Measurements from ENCODE around the gene SPATA46.

Gene SPATA46

GRCh38 chr1:162351246-162351842 is 25.3 kb downstream of the SPATA46 start:
- no peak for DNase-seq

GRCh38 chr1:162349635-162350330 is 26.9 kb downstream of the SPATA46 start:
- DNase-seq, result no peak

- no peak for DNase-seq
These were observed 29.4 kb downstream of the SPATA46 start for GRCh38 chr1:162347281-162347680.

- no peak for DNase-seq
These were observed 33.2 kb downstream of the SPATA46 start for GRCh38 chr1:162343470-162343869.

GRCh38 chr1:162342452-162342983 is 34.1 kb downstream of the SPATA46 start:
- DNase-seq, result no peak

- DNase-seq, result no peak
These were observed 39.9 kb downstream of the SPATA46 start for GRCh38 chr1:162336621-162337285.

GRCh38 chr1:162335126-162335525 is 41.5 kb downstream of the SPATA46 start:
- DNase-seq, result peak; percentile 17

GRCh38 chr1:162333991-162334390 is 42.7 kb downstream of the SPATA46 start:
- peak; percentile 10 for DNase-seq

- DNase-seq, result no peak
These were observed 46.8 kb downstream of the SPATA46 start for GRCh38 chr1:162329826-162330225.

GRCh38 chr1:162328512-162328911 is 48.1 kb downstream of the SPATA46 start:
- DNase-seq, result peak; percentile 88

- no peak for DNase-seq
These were observed 48.9 kb downstream of the SPATA46 start for GRCh38 chr1:162327788-162328165.

GRCh38 chr1:162327144-162327787 is 49.4 kb downstream of the SPATA46 start:
- DNase-seq, result no peak

GRCh38 chr1:162326559-162326958 is 50.1 kb downstream of the SPATA46 start:
- DNase-seq, result no peak

- no peak for DNase-seq
These were observed 52.3 kb downstream of the SPATA46 start for GRCh38 chr1:162324396-162324795.

Data from NCI-H1092 treated with DMSO at 0.1 percent for 48 hours (cell line).